Stimulated activated CD8-positive, alpha-beta memory T cell treated with anti-CD3 and anti-CD28 coated beads, Interleukin-12 subunit alpha, Interleukin-12 subunit beta, amount 100 ng/mL, for 1 hour (primary cell): ENCODE measurements around the gene GPHB5.
"Not testable (repeated sequence)": the region's sequence is repeated elsewhere in the genome, so short reads cannot be mapped to it uniquely, and the experiment has no call there.

Source experiments
- DNase-seq: peaks from one replicate; pipeline ENCODE4 v3.0.0-alpha.2; 2020; ENCODE audit warnings: low read depth

The GPHB5 gene

GRCh38 chr14:63295231-63295685, 23.5 kb downstream of the GPHB5 start:
- DNase-seq = no peak

GRCh38 chr14:63292805-63293204, 25.9 kb downstream of the GPHB5 start:
- no peak for DNase-seq

- DNase-seq = no peak
Observed at GRCh38 chr14:63290741-63291430, 27.8 kb downstream of the GPHB5 start.

- no peak for DNase-seq
Observed at GRCh38 chr14:63288853-63289252, 29.9 kb downstream of the GPHB5 start.

- DNase-seq = no peak
Observed at GRCh38 chr14:63287666-63288483, 30.9 kb downstream of the GPHB5 start.

- DNase-seq = no peak
Observed at GRCh38 chr14:63286071-63286470, 32.7 kb downstream of the GPHB5 start.

GRCh38 chr14:63283884-63284248, 34.9 kb downstream of the GPHB5 start:
- DNase-seq = no peak

- DNase-seq = no peak
Observed at GRCh38 chr14:63282997-63283883, 35.5 kb downstream of the GPHB5 start.

GRCh38 chr14:63279933-63280332, 38.8 kb downstream of the GPHB5 start:
- DNase-seq = not testable (repeated sequence)

- DNase-seq = no peak
Observed at GRCh38 chr14:63277591-63278183, 41.0 kb downstream of the GPHB5 start.

- DNase-seq = no peak
Observed at GRCh38 chr14:63276492-63277342, 42.0 kb downstream of the GPHB5 start.

GRCh38 chr14:63276016-63276415, 42.7 kb downstream of the GPHB5 start:
- DNase-seq = no peak

GRCh38 chr14:63275611-63276010, 43.1 kb downstream of the GPHB5 start:
- DNase-seq = no peak

- DNase-seq = no peak
Observed at GRCh38 chr14:63273717-63274655, 44.7 kb downstream of the GPHB5 start.

GRCh38 chr14:63273129-63273528, 45.6 kb downstream of the GPHB5 start:
- no peak for DNase-seq

GRCh38 chr14:63269561-63270225, 49.0 kb downstream of the GPHB5 start:
- DNase-seq = no peak

- no peak for DNase-seq
Observed at GRCh38 chr14:63268771-63269170, 50.0 kb downstream of the GPHB5 start.

- no peak for DNase-seq
Observed at GRCh38 chr14:63267171-63267570, 51.6 kb downstream of the GPHB5 start.

GRCh38 chr14:63266106-63266505, 52.6 kb downstream of the GPHB5 start:
- DNase-seq = no peak
